K562 treated with DMSO at 1 percent for 4 hours (cell line): Measurements from ENCODE around the gene C22orf39. TPM values are rescaled to one million over a fixed set of nuclear protein-coding genes. Genes with fewer than 3 reads are reported as not detected.

Experiments
- total RNA-seq: library from RNA; unstranded; fragments of 300-600 nt; gene quantifications from 2 replicates; pipeline ENCODE4 v1.2.3, GENCODE V29; 2022; ENCODE audit not compliant: insufficient read depth

The C22orf39 gene
- 98.1 and 111 TPM in 2 replicates for total RNA-seq

DNA sequence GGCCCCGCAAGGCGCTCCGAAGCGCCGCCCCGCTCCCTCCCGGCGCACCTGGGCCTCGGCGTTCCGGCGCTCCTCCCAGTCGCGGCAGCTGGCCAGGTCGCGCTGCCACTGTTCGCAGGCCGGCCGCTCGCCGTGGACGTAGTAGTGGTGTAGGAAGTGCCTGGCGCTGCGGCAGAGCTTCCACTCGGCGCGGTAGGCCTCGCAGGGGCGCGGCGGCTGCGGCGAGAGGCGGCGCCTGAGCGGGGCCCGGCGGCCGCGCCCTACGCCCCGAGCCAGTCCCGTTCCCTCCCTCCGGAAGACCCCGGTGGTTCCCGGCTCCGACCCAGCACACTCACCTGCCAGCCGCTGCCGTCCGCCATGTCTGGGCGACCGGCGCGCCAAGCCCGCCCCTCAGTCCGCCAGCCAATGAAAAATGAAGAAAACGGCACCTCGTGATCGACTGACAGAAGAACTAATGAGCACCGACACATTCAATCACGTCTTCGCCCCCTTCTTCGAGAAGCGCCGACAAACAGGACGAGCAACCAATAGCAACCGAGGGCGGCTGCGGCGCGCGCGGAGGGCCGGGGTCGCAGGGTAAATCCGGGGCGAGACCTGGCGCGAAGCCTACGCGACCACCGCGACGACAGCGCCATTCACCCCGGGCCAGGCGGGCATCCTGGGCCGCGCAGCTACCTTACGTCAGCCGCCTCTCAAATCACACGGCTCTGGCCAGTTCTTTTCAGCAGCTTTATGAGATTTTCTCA lies at the start of gene C22orf39:
Gene C22orf39, minus strand, starts transcription at position 382 of the 746 bp plus-strand sequence. Its CDS starts 23 bp downstream, at position 359.

DNA sequence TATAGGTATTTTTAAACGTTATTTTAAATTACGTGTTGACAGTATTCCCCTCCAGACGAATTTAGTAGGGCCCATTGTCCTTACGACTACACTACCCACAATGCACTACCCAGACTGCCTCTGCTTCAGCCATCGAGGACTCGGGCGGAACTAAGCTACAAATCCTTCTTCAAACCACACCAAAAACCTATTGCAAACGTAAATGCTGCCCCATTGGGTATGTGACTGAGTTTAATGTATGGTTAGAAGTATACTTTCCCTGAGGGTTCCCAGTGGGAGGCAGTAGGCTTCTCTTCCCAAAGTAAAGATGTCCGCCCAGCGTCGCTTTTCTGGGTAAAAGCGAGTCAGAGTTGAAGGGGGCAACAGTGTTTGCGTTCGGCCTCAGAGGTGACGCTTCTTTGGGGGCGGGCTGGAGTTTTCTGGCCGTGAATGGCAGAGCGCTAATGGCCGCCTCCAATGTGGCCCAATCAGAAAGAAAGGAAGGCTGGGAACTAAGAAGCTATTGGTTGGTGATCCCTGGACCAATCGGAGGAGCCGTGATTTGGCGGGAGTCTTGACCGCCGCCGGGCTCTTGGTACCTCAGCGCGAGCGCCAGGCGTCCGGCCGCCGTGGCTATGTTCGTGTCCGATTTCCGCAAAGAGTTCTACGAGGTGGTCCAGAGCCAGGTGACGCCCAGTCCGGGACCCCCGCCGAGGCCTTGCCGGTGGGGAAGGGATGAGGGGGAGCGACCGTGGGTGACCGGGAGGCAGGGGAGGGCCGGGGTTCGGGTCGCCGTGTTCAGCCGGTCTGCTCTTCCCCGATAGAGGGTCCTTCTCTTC lies 32.1 kb upstream of the C22orf39 start, which contains the start of gene CDC45:
Gene CDC45, plus strand, starts transcription at position 566 of the 818 bp plus-strand sequence. Its CDS starts 49 bp downstream, at position 615.

DNA sequence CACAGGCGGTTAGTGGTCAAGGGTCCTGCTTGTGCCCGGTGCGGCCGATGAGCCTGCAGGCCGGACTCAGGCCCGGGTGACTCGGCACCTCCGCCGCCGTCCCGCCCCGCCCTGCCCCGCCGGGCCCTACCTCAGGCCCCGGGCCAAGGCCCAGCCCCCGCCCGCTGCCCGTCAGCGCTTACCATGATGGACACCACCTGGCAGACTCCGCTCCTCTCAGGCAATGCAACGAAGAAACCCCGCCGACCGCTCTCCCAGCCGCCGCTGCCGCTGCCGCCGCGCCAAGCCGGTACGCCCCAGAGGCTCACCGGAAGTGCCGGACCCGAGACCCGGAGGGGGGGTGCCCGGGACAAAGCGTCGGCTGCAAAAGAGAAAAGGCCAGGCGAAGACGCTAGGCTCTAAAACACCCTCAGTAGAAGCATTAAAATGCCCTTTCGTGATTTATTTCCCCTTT lies 31.4 kb upstream of the C22orf39 start, which contains the start of gene UFD1:
Gene UFD1, minus strand, starts transcription at position 293 of the 454 bp plus-strand sequence. Its CDS starts 108 bp downstream, at position 185.

DNA sequence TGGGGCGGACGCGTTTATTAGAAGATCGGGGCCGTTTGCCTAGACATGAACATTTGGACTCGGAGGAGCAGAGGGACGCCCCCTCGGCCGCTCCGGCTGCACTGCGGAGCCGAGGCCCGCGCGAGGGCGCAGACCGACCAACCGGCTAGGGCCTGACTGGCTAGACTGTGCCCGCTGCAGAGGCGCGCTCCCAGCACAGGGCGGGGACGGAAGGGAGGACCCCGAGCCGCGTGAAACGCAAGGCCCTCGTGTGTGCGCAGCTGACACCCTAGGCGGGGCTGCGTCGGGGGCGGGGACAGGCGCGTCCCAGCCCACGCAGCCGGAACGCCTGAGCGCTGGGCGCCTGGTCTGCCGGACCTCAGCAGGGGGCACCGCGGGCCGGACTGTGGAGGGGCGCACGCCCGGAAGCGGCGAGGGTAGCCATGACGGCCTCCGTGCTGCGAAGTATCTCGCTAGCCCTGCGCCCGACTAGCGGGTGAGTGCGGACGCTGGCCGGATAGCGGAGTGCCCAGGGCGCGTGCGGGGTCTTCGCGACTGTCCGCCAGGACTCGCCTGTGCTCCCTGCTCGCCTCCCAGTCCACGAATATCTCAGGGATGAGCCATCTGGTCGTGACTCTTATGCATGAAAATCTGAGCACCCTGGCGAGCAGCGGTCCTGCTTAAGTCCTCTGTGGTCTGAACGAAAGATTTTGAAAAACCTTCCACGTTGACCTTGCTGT lies 15.2 kb downstream of the C22orf39 start, which contains the start of gene MRPL40:
Gene MRPL40, plus strand, starts transcription at position 413 of the 719 bp plus-strand sequence. Its CDS starts 10 bp downstream, at position 423.

DNA sequence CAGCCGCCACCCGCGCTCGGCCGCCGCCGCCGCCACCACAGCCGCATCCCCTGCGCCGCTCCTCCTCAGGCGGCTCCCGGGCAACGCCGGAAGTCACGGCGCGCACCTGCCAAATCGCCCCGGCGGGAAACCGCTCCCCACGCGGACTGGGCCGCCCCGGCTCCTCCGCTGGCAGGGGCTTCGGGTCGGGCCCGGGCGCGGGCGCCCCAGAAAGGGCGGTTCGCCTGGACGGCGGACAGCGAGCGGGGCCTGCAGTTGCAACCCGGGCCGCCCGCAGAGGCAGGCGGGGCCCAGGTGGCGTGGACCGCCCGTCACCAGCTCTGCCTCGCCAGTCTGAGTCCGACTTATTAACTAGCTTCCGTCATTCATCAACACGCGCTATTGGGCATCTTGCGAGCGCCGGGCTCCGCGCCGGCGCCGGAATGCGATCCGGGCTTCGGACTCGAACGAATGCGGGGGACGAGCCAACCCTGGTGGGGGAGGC lies 15.8 kb downstream of the C22orf39 start, which contains the start of gene HIRA:
Gene HIRA, minus strand, starts transcription at position 85 of the 484 bp plus-strand sequence. CDS start 257 bp downstream, outside the sequence.

Other genes starting within 250 kb of the C22orf39 start
- 21.7 and 22.6 TPM in 2 replicates for gene CLTCL1, start 156.0 kb downstream of the C22orf39 start, total RNA-seq
- gene HIRA, start 16.0 kb downstream of the C22orf39 start, total RNA-seq = 87.5 and 99.5 TPM in 2 replicates
- 77.7 and 91.9 TPM in 2 replicates for gene MRPL40, start 15.2 kb downstream of the C22orf39 start, total RNA-seq
- gene UFD1, start 31.5 kb upstream of the C22orf39 start, total RNA-seq = 415 and 442 TPM in 2 replicates
- gene CDC45, start 32.2 kb upstream of the C22orf39 start, total RNA-seq = 226 and 228 TPM in 2 replicates
- not detected in 2 replicates for gene CLDN5, start 76.7 kb upstream of the C22orf39 start, total RNA-seq